Subcutaneous abdominal adipose tissue (tissue), 5 donors: ENCODE results near the gene FARP1.
"Not testable (repeated sequence)": the region's sequence is repeated elsewhere in the genome, so short reads cannot be mapped to it uniquely, and the experiment has no call there.

Experiments
- H3K27ac ChIP-seq: one replicate; pipeline ENCODE4 v1.7.0; 2013; ENCODE audit warnings: low read depth, mild to moderate bottlenecking, inconsistent platforms, low read length, moderate library complexity
- H3K27me3 ChIP-seq, 5 donors: one replicate each; pipeline ENCODE4 v1.7.0; 2013; ENCODE audit warnings: low read length in 5 of 5, inconsistent platforms in 1 of 5; ENCODE audit not compliant: control insufficient read depth in 5 of 5, insufficient read depth in 4 of 5
- H3K36me3 ChIP-seq, 5 donors: one replicate each; pipeline ENCODE4 v1.7.0; 2013; ENCODE audit warnings: low read length in 5 of 5; ENCODE audit not compliant: control insufficient read depth in 5 of 5, insufficient read depth in 5 of 5
- H3K4me1 ChIP-seq, 5 donors: one replicate each; pipeline ENCODE4 v1.7.0; 2013; ENCODE audit warnings: low read length in 5 of 5, mild to moderate bottlenecking in 3 of 5, moderate library complexity in 1 of 5; ENCODE audit not compliant: control insufficient read depth in 5 of 5, insufficient read depth in 5 of 5
- H3K4me3 ChIP-seq, 5 donors: one replicate each; pipeline ENCODE4 v1.7.0; 2013; ENCODE audit warnings: low read length in 5 of 5, low read depth in 1 of 5
- H3K9ac ChIP-seq, 5 donors: one replicate each; pipeline ENCODE4 v1.7.0; 2013; ENCODE audit warnings: low read length in 5 of 5, mild to moderate bottlenecking in 4 of 5, moderate library complexity in 3 of 5
- H3K9me3 ChIP-seq, 5 donors: one replicate each; pipeline ENCODE4 v1.7.0; 2013; ENCODE audit warnings: low read length in 5 of 5; ENCODE audit not compliant: control insufficient read depth in 5 of 5
- donor health status: healthy.
- donor health status: healthy.
- donor health status: healthy.
- donor health status: healthy.
- donor health status: healthy.

Gene FARP1

GRCh38 chr13:98368019-98368418 lies 225.1 kb downstream of the FARP1 start:
- Histone ChIP-seq H3K9me3 (no peaks in the 10 kb centered on the region), H3K4me1 (peaks cover 0 to 11% (median 9%) of the 10 kb centered on the region in 5 donors)

GRCh38 chr13:98369520-98369919 lies 226.6 kb downstream of the FARP1 start:
- not testable (repeated sequence) for H3K27ac ChIP-seq, H3K9ac ChIP-seq, H3K4me3 ChIP-seq, H3K36me3 ChIP-seq, H3K27me3 ChIP-seq, H3K9me3 ChIP-seq
- H3K4me1 ChIP-seq, result peaks cover 0 to 11% (median 9%) of the 10 kb centered on the region in 5 donors

More at GRCh38 chr13:98368019-98368418, 225.1 kb downstream of the FARP1 start:
- Histone ChIP-seq H3K27ac (no peak overlapping the region), H3K36me3 (peaks cover 0 to 6% (median 5%) of the 10 kb centered on the region in 5 donors), H3K9ac (no peak overlapping the region), H3K4me3 (no peak overlapping the region), H3K27me3 (no peaks in the 10 kb centered on the region)

- H3K27me3 ChIP-seq, result no peaks in the 10 kb centered on the region
- H3K27ac ChIP-seq, result no peak overlapping the region
Measured at GRCh38 chr13:98370261-98370660, 227.4 kb downstream of the FARP1 start.

GRCh38 chr13:98370806-98371515 lies 228.1 kb downstream of the FARP1 start:
- Histone ChIP-seq H3K4me3 (no peak overlapping the region), H3K9ac (no peak overlapping the region), H3K9me3 (peaks cover 0 to 10% (median 5%) of the 10 kb centered on the region in 5 donors), H3K4me1 (peaks cover 0 to 11% (median 9%) of the 10 kb centered on the region in 5 donors), H3K27me3 (no peaks in the 10 kb centered on the region), H3K36me3 (peaks cover 0 to 6% (median 5%) of the 10 kb centered on the region in 5 donors), H3K27ac (no peak overlapping the region)

More at GRCh38 chr13:98370261-98370660, 227.4 kb downstream of the FARP1 start:
- Histone ChIP-seq H3K9me3 (peaks cover 0 to 10% (median 5%) of the 10 kb centered on the region in 5 donors), H3K4me3 (no peak overlapping the region), H3K4me1 (peaks cover 0 to 11% (median 9%) of the 10 kb centered on the region in 5 donors), H3K9ac (no peak overlapping the region), H3K36me3 (peaks cover 0 to 6% (median 5%) of the 10 kb centered on the region in 5 donors)

GRCh38 chr13:98371516-98372023 lies 228.7 kb downstream of the FARP1 start:
- Histone ChIP-seq H3K4me3 (no peak overlapping the region), H3K27me3 (no peaks in the 10 kb centered on the region), H3K27ac (no peak overlapping the region)

DNA sequence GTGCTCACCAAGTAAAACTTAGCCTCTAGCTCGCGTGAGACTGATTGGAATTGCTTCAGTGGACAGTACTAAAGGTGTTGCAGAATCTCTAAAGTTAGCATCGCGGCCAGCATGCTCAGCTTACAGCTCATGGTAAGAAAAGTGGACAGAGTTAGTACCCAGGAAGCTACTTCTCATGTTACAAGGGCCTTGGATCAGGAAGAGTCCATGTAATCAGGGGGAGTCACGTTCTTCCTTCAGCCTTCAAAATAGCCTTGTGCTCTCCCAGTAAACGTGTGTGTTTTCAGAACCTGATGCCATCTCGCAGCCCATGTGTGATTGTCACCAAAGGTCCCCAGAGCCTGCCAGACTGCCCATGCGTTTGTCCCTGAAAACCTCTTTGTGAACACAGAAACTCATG lies 230.0 kb downstream of the FARP1 start:
- no peak overlapping the region for H3K27ac ChIP-seq
- no peak overlapping the region for H3K9ac ChIP-seq

More at GRCh38 chr13:98371516-98372023, 228.7 kb downstream of the FARP1 start:
- H3K9me3 ChIP-seq, result peaks cover 0 to 10% (median 5%) of the 10 kb centered on the region in 5 donors
- no peak overlapping the region for H3K9ac ChIP-seq
- peaks cover 0 to 11% (median 9%) of the 10 kb centered on the region in 5 donors for H3K4me1 ChIP-seq
- H3K36me3 ChIP-seq, result peaks cover 0 to 6% (median 5%) of the 10 kb centered on the region in 5 donors

GRCh38 chr13:98374750-98375149 lies 231.9 kb downstream of the FARP1 start:
- Histone ChIP-seq H3K9ac (no peak overlapping the region), H3K4me1 (peaks cover 0 to 11% (median 9%) of the 10 kb centered on the region in 5 donors), H3K4me3 (no peak overlapping the region), H3K27ac (no peak overlapping the region), H3K9me3 (peaks cover 0 to 10% (median 5%) of the 10 kb centered on the region in 5 donors), H3K27me3 (no peaks in the 10 kb centered on the region), H3K36me3 (peaks cover 0 to 3% (median 0%) of the 10 kb centered on the region in 5 donors)

More for the DNA sequence above, 230.0 kb downstream of the FARP1 start:
- Histone ChIP-seq H3K4me3 (no peak overlapping the region), H3K27me3 (no peaks in the 10 kb centered on the region), H3K36me3 (peaks cover 0 to 6% (median 5%) of the 10 kb centered on the region in 5 donors), H3K4me1 (peaks cover 0 to 11% (median 9%) of the 10 kb centered on the region in 5 donors), H3K9me3 (peaks cover 0 to 10% (median 5%) of the 10 kb centered on the region in 5 donors)

DNA sequence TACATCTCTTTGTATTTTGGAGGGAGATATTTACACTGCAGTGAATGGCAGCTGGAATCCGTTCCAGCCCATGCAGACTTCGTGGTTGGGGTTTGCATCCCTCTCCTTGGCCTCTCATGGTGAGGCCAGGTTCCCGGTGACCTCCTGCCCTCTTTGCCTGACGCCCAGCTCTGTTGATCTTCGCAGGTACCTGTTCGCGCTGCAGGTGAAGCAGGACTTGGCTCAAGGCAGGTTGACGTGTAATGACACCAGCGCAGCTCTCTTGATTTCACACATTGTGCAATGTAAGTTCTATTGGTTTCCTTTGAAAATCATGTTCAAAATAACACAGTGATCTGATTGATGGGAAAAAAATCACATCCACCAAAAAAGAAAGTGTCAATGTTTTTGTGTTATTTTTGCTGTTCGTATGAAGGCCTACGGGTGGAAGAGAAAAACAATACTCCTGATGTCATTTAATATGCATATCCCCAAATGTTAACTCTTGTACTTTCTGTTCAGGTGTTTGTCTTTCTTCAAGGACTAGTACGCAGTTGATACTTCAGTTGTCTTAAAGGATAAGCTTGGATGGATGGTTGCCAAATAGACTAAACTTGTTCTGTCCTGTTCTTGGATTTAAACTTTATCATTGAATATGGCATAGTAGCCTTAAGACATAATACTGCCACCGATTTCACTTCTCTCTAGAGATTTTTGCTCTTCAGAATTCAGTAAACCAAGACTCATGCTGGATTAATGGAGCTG lies 234.9 kb downstream of the FARP1 start:
- Histone ChIP-seq H3K9me3 (peaks cover 0 to 10% (median 5%) of the 10 kb centered on the region in 5 donors), H3K36me3 (peaks cover 0 to 3% (median 0%) of the 10 kb centered on the region in 5 donors), H3K9ac (no peak overlapping the region), H3K27me3 (no peaks in the 10 kb centered on the region), H3K4me1 (no peaks in the 10 kb centered on the region), H3K27ac (no peak overlapping the region), H3K4me3 (no peak overlapping the region)

DNA sequence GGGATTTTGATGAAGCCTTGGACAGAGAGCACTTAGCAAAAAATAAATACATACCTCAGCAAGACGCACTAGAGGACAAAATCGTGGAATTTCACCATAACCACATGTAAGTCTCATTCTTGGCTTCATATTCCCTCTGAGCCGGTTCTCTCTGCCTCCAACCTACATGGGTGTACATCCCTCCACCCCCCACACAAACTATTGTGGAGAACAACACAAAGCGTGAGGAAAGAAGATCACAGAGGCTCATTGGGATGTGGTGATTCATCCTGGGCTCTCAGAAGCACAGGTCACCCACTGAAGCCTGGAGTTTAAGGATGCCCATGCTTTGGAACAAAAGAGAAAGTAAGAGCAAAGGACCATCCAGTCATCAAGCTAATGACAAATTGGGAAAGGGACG lies 241.8 kb downstream of the FARP1 start:
- peaks cover 8 to 22% (median 11%) of the 10 kb centered on the region in 5 donors for H3K36me3 ChIP-seq
- no peak overlapping the region for H3K4me3 ChIP-seq
- H3K9ac ChIP-seq, result no peak overlapping the region
- H3K4me1 ChIP-seq, result peaks cover 3 to 25% (median 21%) of the 10 kb centered on the region in 5 donors
- no peaks in the 10 kb centered on the region for H3K9me3 ChIP-seq
- no peaks in the 10 kb centered on the region for H3K27me3 ChIP-seq
- H3K27ac ChIP-seq, result no peak overlapping the region
